PC-3 (cell line): ENCODE measurements around the gene PLVAP. TPM values are rescaled to one million over a fixed set of nuclear protein-coding genes. Genes with fewer than 3 reads are reported as not detected.

Experiments used
- ATAC-seq: fragments of 200-7000 bp; cut with Tn5 transposase; 2 replicates; pipeline ENCODE4 v1.9.1; 2020; ENCODE audit warnings: mild to moderate bottlenecking, moderate library complexity
- BruUV-seq: library from RNA; stranded (reverse); fragments of 400-500 nt; replicated peaks from 2 replicates; lab custom pipeline; 2021; lab: Mats Ljungman, UMichigan
- CTCF ChIA-PET: fragments of 300-600 bp; sonication (Branson Sonifier 250); formaldehyde crosslinking; loops from one replicate; lab custom pipeline; 2022; ENCODE audit warnings: antibody characterized with exemption; lab: Charles Lee
- POLR2A ChIA-PET: fragments of 300-600 bp; sonication (Branson Sonifier 250); formaldehyde crosslinking; loops from one replicate; lab custom pipeline; 2022; ENCODE audit warnings: antibody characterized with exemption; ENCODE audit not compliant: unreplicated experiment; lab: Charles Lee
- DNase-seq: peaks from one replicate; pipeline ENCODE4 v3.0.0-alpha.2; 2015
- H2AFZ ChIP-seq: fragments of 300-600 bp; sonication (generic); 2 replicates; pipeline ENCODE4 v1.6.0; 2016; ENCODE audit warnings: antibody characterized with exemption, low read length
- H3F3A ChIP-seq: fragments of 300-600 bp; sonication (generic); one replicate; pipeline ENCODE4 v1.6.0; 2017; ENCODE audit warnings: antibody characterized with exemption, low read length, control low read depth, mild to moderate bottlenecking; ENCODE audit not compliant: unreplicated experiment
- H3K27ac ChIP-seq: fragments of 300-600 bp; sonication (generic); 2 replicates; pipeline ENCODE4 v1.5.1; 2016; ENCODE audit warnings: mild to moderate bottlenecking, low read length
- H3K27me3 ChIP-seq: fragments of 300-600 bp; sonication (generic); 2 replicates; pipeline ENCODE4 v1.6.1; 2016; ENCODE audit warnings: low read length, mixed read lengths
- H3K36me3 ChIP-seq: fragments of 300-600 bp; sonication (generic); 2 replicates; pipeline ENCODE4 v1.6.1; 2016; ENCODE audit warnings: low read depth, mixed run types, low read length, mixed read lengths
- H3K4me1 ChIP-seq: fragments of 300-600 bp; sonication (generic); 2 replicates; pipeline ENCODE4 v1.5.1; 2016; ENCODE audit warnings: low read length; ENCODE audit not compliant: insufficient read depth
- H3K4me2 ChIP-seq: fragments of 300-600 bp; sonication (generic); 2 replicates; pipeline ENCODE4 v1.6.0; 2016; ENCODE audit warnings: low read length
- H3K4me3 ChIP-seq: fragments of 300-600 bp; sonication (generic); 2 replicates; pipeline ENCODE4 v1.5.1; 2016; ENCODE audit warnings: mild to moderate bottlenecking, low read length, mixed read lengths
- H3K79me2 ChIP-seq: fragments of 300-600 bp; sonication (generic); 2 replicates; pipeline ENCODE4 v1.6.1; 2017; ENCODE audit warnings: low read length, mixed read lengths
- H3K9ac ChIP-seq: fragments of 300-600 bp; sonication (generic); 2 replicates; pipeline ENCODE4 v1.6.0; 2016; ENCODE audit warnings: mild to moderate bottlenecking, low read length
- H3K9me2 ChIP-seq: fragments of 300-600 bp; sonication (generic); replicated peaks from 2 replicates; pipeline ENCODE4 v1.6.1; 2016; ENCODE audit warnings: mixed run types, low read length, mixed read lengths
- H3K9me3 ChIP-seq: fragments of 300-600 bp; sonication (generic); 2 replicates; pipeline ENCODE4 v1.6.1; 2016; ENCODE audit warnings: low read length, mixed read lengths
- H4K20me1 ChIP-seq: fragments of 300-600 bp; sonication (generic); 2 replicates; pipeline ENCODE4 v1.6.1; 2016; ENCODE audit warnings: low read length, mixed read lengths
- CTCF ChIP-seq: fragments of 300-600 bp; sonication (generic); conservative IDR thresholded peaks from 2 replicates; pipeline ENCODE4 v1.5.1; 2017; ENCODE audit warnings: antibody characterized with exemption, low read depth, mild to moderate bottlenecking, low read length
- EZH2 ChIP-seq: fragments of 300-600 bp; sonication (generic); IDR thresholded peaks from one replicate; pipeline ENCODE4 v1.6.1; 2017; ENCODE audit warnings: antibody characterized with exemption, mild to moderate bottlenecking, low read length; ENCODE audit not compliant: unreplicated experiment
- EZH2phosphoT487 ChIP-seq: fragments of 300-600 bp; sonication (generic); IDR thresholded peaks from 2 replicates; pipeline ENCODE4 v1.6.1; 2018; ENCODE audit warnings: mild to moderate bottlenecking, antibody characterized with exemption, low read length, borderline replicate concordance
- intact Hi-C: fragments of 100-400 bp; cut with micrococcal nuclease; formaldehyde crosslinking; loops from 2 replicates; pipeline ENCODE4 v1.9.0; 2023
- total RNA-seq: library from RNA; depleted of rRNA; stranded (reverse); fragments of >200 nt; gene quantifications from 2 replicates; pipeline ENCODE4 v1.2.3, GENCODE V29; 2014

The PLVAP gene
- total RNA-seq, 1 experiment from 2014 or later = not detected

GRCh38 chr19:17406046-17406886 is 29.1 kb upstream of the PLVAP start:
- Histone ChIP-seq H3K9me3 (no peaks in the 10 kb centered on the region), H2AFZ (no peak overlapping the region), H3K4me1 (no peaks in the 10 kb centered on the region), H3K9me2 (no peaks in the 10 kb centered on the region), H3K9ac (no peak overlapping the region), H3F3A (no peaks in the 10 kb centered on the region), H4K20me1 (no peaks in the 10 kb centered on the region), H3K27me3 (no peaks in the 10 kb centered on the region), H3K79me2 (no peaks in the 10 kb centered on the region), H3K4me2 (no peak overlapping the region), H3K36me3 (no peaks in the 10 kb centered on the region), H3K27ac (no peak overlapping the region), H3K4me3 (no peak overlapping the region)
- ChIA-PET POLR2A (no interaction called here), CTCF (no interaction called here)
- no peak for ATAC-seq
- BruUV-seq = TSS peak; percentile 35
- intact Hi-C loops = no loop called here
- no peak for DNase-seq
- TF ChIP-seq CTCF (no peak), EZH2 (no peak), EZH2phosphoT487 (no peak)

- Histone ChIP-seq H3K27ac (no peak within 1 kb of the TSS), H3F3A (no peaks in the 10 kb centered on the region), H3K9me3 (no peaks in the 10 kb centered on the region), H3K4me1 (no peaks in the 10 kb centered on the region), H3K9me2 (no peaks in the 10 kb centered on the region), H3K36me3 (no peaks in the 10 kb centered on the region), H2AFZ (no peak within 1 kb of the TSS), H4K20me1 (no peaks in the 10 kb centered on the region), H3K4me2 (no peak within 1 kb of the TSS), H3K4me3 (no peak within 1 kb of the TSS), H3K79me2 (no peaks in the 10 kb centered on the region), H3K27me3 (no peaks in the 10 kb centered on the region), H3K9ac (no peak within 1 kb of the TSS)
- CTCF ChIA-PET = no interaction called here
- ATAC-seq (no peak), DNase-seq (no peak)
- intact Hi-C loops = no loop called here
- BruUV-seq = TSS peak; percentile 91
- TF ChIP-seq EZH2 (no peak), CTCF (no peak), EZH2phosphoT487 (no peak)
- POLR2A ChIA-PET = no interaction called here
Measured at GRCh38 chr19:17405250-17406045, 28.3 kb upstream of the PLVAP start, which contains the start of gene BST2. Gene BST2, minus strand, starts transcription at chr19:17405630. Its CDS starts 55 bp downstream, at chr19:17405575.
